GM23338 (cell line): ENCODE data around the gene GPR176. TPM values are rescaled to one million over a fixed set of nuclear protein-coding genes. Genes with fewer than 3 reads are reported as not detected.
A peak's percentile ranks its signal among the peaks of the same experiment; 100 is the strongest.

Experiments
- ATAC-seq: fragments of 200-7000 bp; cut with Tn5 transposase; 3 replicates; pipeline ENCODE4 v1.9.1; 2020
- DNase-seq: peaks from one replicate; pipeline ENCODE4 v3.0.0-alpha.2; 2015; ENCODE audit warnings: low spot score
- H2AFZ ChIP-seq: fragments of 200-600 bp; sonication (generic); 2 replicates; pipeline ENCODE4 v1.8.0; 2016; ENCODE audit warnings: antibody characterized with exemption, mild to moderate bottlenecking, moderate library complexity
- H3F3A ChIP-seq: fragments of 200-600 bp; sonication (generic); replicated peaks from 2 replicates; pipeline ENCODE4 v1.8.0; 2017; ENCODE audit warnings: antibody characterized with exemption, mixed run types, low read depth
- H3K27ac ChIP-seq: fragments of 200-600 bp; sonication (generic); 2 replicates; pipeline ENCODE4 v1.6.1; 2016; ENCODE audit warnings: low read depth
- H3K27me3 ChIP-seq: fragments of 200-600 bp; sonication (generic); 2 replicates; pipeline ENCODE4 v1.8.0; 2016; ENCODE audit warnings: mild to moderate bottlenecking, mixed run types, moderate library complexity; ENCODE audit not compliant: insufficient read depth
- H3K36me3 ChIP-seq: fragments of 200-600 bp; sonication (generic); 2 replicates; pipeline ENCODE4 v1.8.0; 2016; ENCODE audit warnings: mild to moderate bottlenecking; ENCODE audit not compliant: insufficient read depth
- H3K4me1 ChIP-seq: fragments of 200-600 bp; sonication (generic); 2 replicates; pipeline ENCODE4 v1.8.0; 2016; ENCODE audit warnings: mild to moderate bottlenecking, moderate library complexity; ENCODE audit not compliant: insufficient read depth
- H3K4me2 ChIP-seq: fragments of 200-600 bp; sonication (generic); 2 replicates; pipeline ENCODE4 v1.7.1; 2017; ENCODE audit warnings: mixed run types
- H3K4me3 ChIP-seq: fragments of 200-600 bp; sonication (generic); 2 replicates; pipeline ENCODE4 v1.6.1; 2016; ENCODE audit warnings: mixed run types
- H3K79me2 ChIP-seq: fragments of 200-600 bp; sonication (generic); replicated peaks from 2 replicates; pipeline ENCODE4 v1.8.0; 2017; ENCODE audit warnings: mild to moderate bottlenecking; ENCODE audit not compliant: insufficient read depth
- H3K9me2 ChIP-seq: fragments of 200-600 bp; sonication (generic); 2 replicates; pipeline ENCODE4 v1.8.0; 2017; ENCODE audit not compliant: insufficient read depth
- H4K20me1 ChIP-seq: fragments of 200-600 bp; sonication (generic); replicated peaks from 2 replicates; pipeline ENCODE4 v1.8.0; 2017; ENCODE audit warnings: mild to moderate bottlenecking; ENCODE audit not compliant: insufficient read depth
- H3K27ac Mint-ChIP-seq: 2 replicates; pipeline ENCODE4 v1.8.0; 2020; ENCODE audit warnings: inconsistent platforms, mild to moderate bottlenecking, moderate library complexity, mixed read lengths
- H3K27me3 Mint-ChIP-seq: 3 replicates; pipeline ENCODE4 v1.8.0; 2022; ENCODE audit warnings: low read depth, mild to moderate bottlenecking, moderate library complexity, mixed read lengths, inconsistent platforms; ENCODE audit not compliant: insufficient read depth, poor library complexity
- H3K36me3 Mint-ChIP-seq: 3 replicates; pipeline ENCODE4 v1.8.0; 2021; ENCODE audit warnings: low read depth, mild to moderate bottlenecking, inconsistent platforms, moderate library complexity, mixed read lengths
- H3K4me1 Mint-ChIP-seq: 3 replicates; pipeline ENCODE4 v1.8.0; 2020; ENCODE audit warnings: mild to moderate bottlenecking, inconsistent platforms, mixed read lengths
- H3K4me3 Mint-ChIP-seq: 3 replicates; pipeline ENCODE4 v1.8.0; 2021; ENCODE audit warnings: moderate library complexity, mild to moderate bottlenecking, inconsistent platforms, mixed read lengths
- H3K9me3 Mint-ChIP-seq: 3 replicates; pipeline ENCODE4 v1.8.0; 2020; ENCODE audit warnings: moderate library complexity, mild to moderate bottlenecking, inconsistent platforms, mixed read lengths
- CREB1 ChIP-seq: fragments of 250-450 bp; sonication (Bioruptor Pico); IDR thresholded peaks from 2 replicates; pipeline ENCODE4 v1.5.0; 2020; ENCODE audit warnings: low read depth, mild to moderate bottlenecking, moderate library complexity
- CTCF ChIP-seq, 2 experiments: fragments of 200-600 bp in 1 of 2; sonication (generic) in 1 of 2; conservative IDR thresholded peaks; 2 replicates each; pipeline versions ENCODE4 v1.5.1 to v1.6.1; 2016 to 2017; ENCODE audit warnings: antibody characterized with exemption in 2 of 2, low read depth in 2 of 2, mild to moderate bottlenecking in 2 of 2, moderate library complexity in 1 of 2
- ETS1 ChIP-seq: IDR thresholded peaks from 2 replicates; pipeline ENCODE4 v1.6.1; 2016; ENCODE audit warnings: antibody characterized with exemption
- EZH2 ChIP-seq: fragments of 200-600 bp; sonication (generic); IDR thresholded peaks from one replicate; pipeline ENCODE4 v1.8.0; 2017; ENCODE audit warnings: antibody characterized with exemption, mild to moderate bottlenecking, low read depth; ENCODE audit not compliant: unreplicated experiment
- EZH2phosphoT487 ChIP-seq: fragments of 200-600 bp; sonication (generic); IDR thresholded peaks from one replicate; pipeline ENCODE4 v1.8.1; 2018; ENCODE audit warnings: antibody characterized with exemption; ENCODE audit not compliant: unreplicated experiment
- JUNB ChIP-seq: IDR thresholded peaks from one replicate; pipeline ENCODE4 v1.6.1; 2016; ENCODE audit warnings: antibody characterized with exemption; ENCODE audit not compliant: unreplicated experiment
- NANOG ChIP-seq: IDR thresholded peaks from 2 replicates; pipeline ENCODE4 v1.6.1; 2016; ENCODE audit warnings: antibody characterized with exemption, borderline replicate concordance
- POLR2AphosphoS5 ChIP-seq: IDR thresholded peaks from 2 replicates; pipeline ENCODE4 v1.6.1; 2016; ENCODE audit warnings: antibody characterized with exemption, low read depth
- REST ChIP-seq: IDR thresholded peaks from one replicate; pipeline ENCODE4 v1.6.1; 2018; ENCODE audit warnings: antibody characterized with exemption; ENCODE audit not compliant: unreplicated experiment
- STAT1 ChIP-seq: IDR thresholded peaks from one replicate; pipeline ENCODE4 v1.6.1; 2016; ENCODE audit warnings: antibody characterized with exemption; ENCODE audit not compliant: unreplicated experiment
- ZNF114 ChIP-seq: fragments of 250-450 bp; sonication (Bioruptor Pico); IDR thresholded peaks from 2 replicates; pipeline ENCODE4 v1.5.0; 2020; ENCODE audit warnings: mild to moderate bottlenecking, moderate library complexity
- ZNF331 ChIP-seq: fragments of 250-450 bp; sonication (Bioruptor Pico); IDR thresholded peaks from 2 replicates; pipeline ENCODE4 v1.5.0; 2020; ENCODE audit warnings: low read depth, mild to moderate bottlenecking, moderate library complexity
- ZNF462 ChIP-seq: fragments of 250-450 bp; sonication (Bioruptor Pico); IDR thresholded peaks from 2 replicates; pipeline ENCODE4 v1.5.0; 2020; ENCODE audit warnings: mild to moderate bottlenecking, moderate library complexity
- polyA plus RNA-seq: library from polyadenylated mRNA; unstranded; fragments of >200 nt; fragmentation: Nextera tagmentation; extraction: Ambion mirVana; gene quantifications from 2 replicates; pipeline ENCODE4 v1.2.1, GENCODE V29; 2016
- total RNA-seq: library from RNA; depleted of rRNA; stranded (reverse); fragments of >200 nt; shearing (Covaris generic); gene quantifications from 2 replicates; pipeline ENCODE4 v1.2.3, GENCODE V29; 2014

GPR176 gene
- total and polyA plus RNA-seq, 2 experiments from 2014 or later = 60.0 to 248 TPM

- no peaks in the 10 kb centered on the region for H3K36me3 ChIP-seq
- TF ChIP-seq REST (no peak), NANOG (no peak), CREB1 (CRISPR knock-in tag) (no peak), JUNB (no peak), ZNF114 (CRISPR knock-in tag) (no peak), ETS1 (no peak), EZH2 (no peak), EZH2phosphoT487 (no peak), CTCF (conservative IDR thresholded peaks at IDR 0.05; ENCODE audit: low read depth in 2 of 2) (no peak), POLR2AphosphoS5 (no peak), ZNF462 (no peak), ZNF331 (CRISPR knock-in tag) (no peak), STAT1 (no peak)
- H3K27me3 ChIP-seq = no peaks in the 10 kb centered on the region
- ATAC-seq (no peak), DNase-seq (no peak)
- H2AFZ ChIP-seq = no peak overlapping the region
- peaks cover 64% of the 10 kb centered on the region for H3K79me2 ChIP-seq
- peaks cover 51% of the 10 kb centered on the region for H3K36me3 Mint-ChIP-seq
- H3K4me3 ChIP-seq = no peak overlapping the region
- H3K4me3 Mint-ChIP-seq = no peak overlapping the region
- peaks cover 20% of the 10 kb centered on the region; the same call in 1 of the 2 replicates for H3F3A ChIP-seq
- H4K20me1 ChIP-seq = no peaks in the 10 kb centered on the region
- H3K4me2 ChIP-seq = peak overlapping the region; percentile 56
- no peaks in the 10 kb centered on the region for H3K9me3 Mint-ChIP-seq
- peaks cover 12% of the 10 kb centered on the region for H3K27me3 Mint-ChIP-seq
- H3K27ac ChIP-seq = peak overlapping the region; percentile 97
- H3K4me1 Mint-ChIP-seq = peaks cover 68% of the 10 kb centered on the region
- H3K4me1 ChIP-seq = peaks cover 70% of the 10 kb centered on the region
- H3K27ac Mint-ChIP-seq = peak overlapping the region; percentile 99
- H3K9me2 ChIP-seq = no peaks in the 10 kb centered on the region; the same call in 1 of the 2 replicates
Observed at GRCh38 chr15:39885099-39885777, 34.8 kb downstream of the GPR176 start.
